BJ (cell line): Measurements from ENCODE around the gene DDAH1. TPM values are rescaled to one million over a fixed set of nuclear protein-coding genes. Genes with fewer than 3 reads are reported as not detected.

Experiments
- CTCF ChIA-PET: fragments of 350-600 bp; formaldehyde crosslinking; extraction: SDS; loops from one replicate; lab custom pipeline; 2021; ENCODE audit warnings: antibody characterized with exemption, inconsistent platforms; lab: Yijun Ruan, JAX
- POLR2A ChIA-PET: fragments of 300-600 bp; sonication (Branson Sonifier 250); formaldehyde crosslinking; extraction: SDS; loops from one replicate; lab custom pipeline; 2021; ENCODE audit warnings: antibody characterized with exemption; lab: Charles Lee
- DNase-seq: peaks from one replicate; pipeline ENCODE4 v3.0.0-alpha.2; 2011; ENCODE audit warnings: low read depth
- H3K27me3 ChIP-seq: 2 replicates; pipeline ENCODE4 v1.6.0; 2011; ENCODE audit warnings: low read length; ENCODE audit not compliant: control insufficient read depth, insufficient read depth
- H3K36me3 ChIP-seq: 2 replicates; pipeline ENCODE4 v1.5.1; 2011; ENCODE audit warnings: low read length; ENCODE audit not compliant: control insufficient read depth, insufficient read depth
- H3K4me3 ChIP-seq: 2 replicates; pipeline ENCODE4 v1.5.1; 2011; ENCODE audit warnings: low read depth, mild to moderate bottlenecking, control low read depth, low read length
- CTCF ChIP-seq: IDR thresholded peaks from 2 replicates; pipeline ENCODE4 v1.5.1; 2011; ENCODE audit warnings: low read depth, mild to moderate bottlenecking, control low read depth, inconsistent platforms, low read length, moderate library complexity; ENCODE audit not compliant: insufficient read depth
- polyA plus RNA-seq: library from polyadenylated mRNA; depleted of rRNA; stranded (reverse); fragments of >200 nt; gene quantifications from 2 replicates; pipeline ENCODE4 v1.2.3, GENCODE V29; 2011

DDAH1 gene
- polyA plus RNA-seq, 1 experiment, result 244 TPM

GRCh38 chr1:85361606-85362296 lies 103.2 kb downstream of the DDAH1 start:
- no peak for DNase-seq
- POLR2A ChIA-PET, result interaction anchor here (0.6 kb wide), 1 partner anchor 72 kb away, joined by 3 read pairs; no protein-coding TSS in a partner anchor
- no peak for TF ChIP-seq CTCF
- CTCF ChIA-PET, result interaction anchor here (1.2 to 1.3 kb wide), 2 partner anchors 16 to 53 kb away, joined by 3 to 6 read pairs; no protein-coding TSS in a partner anchor
- Histone ChIP-seq H3K27me3 (no peaks in the 10 kb centered on the region), H3K4me3 (no peak overlapping the region), H3K36me3 (peaks cover 2% of the 10 kb centered on the region; the same call in 1 of the 2 replicates)

- ChIA-PET POLR2A (interaction anchor here (0.6 kb wide), 1 partner anchor 73 kb away, joined by 3 read pairs; no protein-coding TSS in a partner anchor), CTCF (interaction anchor here (1.3 kb wide), 1 partner anchor 52 kb away, joined by 6 read pairs; no protein-coding TSS in a partner anchor)
- Histone ChIP-seq H3K36me3 (peaks cover 2% of the 10 kb centered on the region; the same call in 1 of the 2 replicates), H3K27me3 (no peaks in the 10 kb centered on the region), H3K4me3 (no peak overlapping the region)
- TF ChIP-seq CTCF, result no peak
- peak; percentile 55 for DNase-seq
Observed at GRCh38 chr1:85360730-85361493, 104.0 kb downstream of the DDAH1 start.

DNA sequence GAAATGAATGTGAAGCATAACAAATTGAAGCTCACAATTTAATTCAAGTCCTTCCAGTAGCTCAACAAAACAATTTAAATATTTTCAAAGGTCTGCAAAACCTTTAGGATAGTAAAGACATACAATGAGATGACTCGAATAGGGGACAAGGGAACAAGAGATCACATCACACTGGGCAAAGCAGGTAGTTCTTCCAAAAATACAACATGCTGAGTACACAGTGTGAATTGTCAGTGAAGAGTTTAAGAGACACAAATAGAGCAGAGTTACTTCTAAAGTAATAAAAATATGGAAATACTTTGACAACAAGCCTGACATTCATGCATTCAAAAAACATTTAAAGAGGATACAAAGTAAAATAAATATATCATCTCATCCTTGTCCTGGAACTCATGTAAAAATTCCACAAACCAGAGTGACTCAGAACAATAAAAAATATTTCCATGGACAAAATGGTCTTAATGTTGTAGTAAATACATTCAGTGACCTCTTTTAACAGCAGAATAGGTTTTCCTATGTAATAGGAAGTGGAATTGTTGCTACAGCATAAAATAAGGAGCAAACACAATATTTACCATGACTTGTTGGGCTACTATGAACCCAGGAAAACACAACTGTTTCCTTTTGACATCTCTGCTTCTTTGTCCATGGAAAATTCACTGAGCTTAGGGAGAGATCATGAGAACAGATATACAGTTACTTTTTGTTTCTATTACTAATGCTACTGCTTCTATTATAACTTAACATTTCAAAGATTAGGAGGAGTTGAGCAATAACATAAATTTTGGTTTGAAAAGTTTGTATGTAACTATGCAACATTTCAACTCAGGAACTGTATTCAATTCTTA lies 104.9 kb downstream of the DDAH1 start:
- no peak overlapping the region; the same call in 1 of the 2 replicates for H3K4me3 ChIP-seq
- DNase-seq, result peak; percentile 75
- H3K36me3 ChIP-seq, result peaks cover 2% of the 10 kb centered on the region; the same call in 1 of the 2 replicates
- POLR2A ChIA-PET, result no interaction called here
- TF ChIP-seq CTCF, result no peak
- H3K27me3 ChIP-seq, result no peaks in the 10 kb centered on the region
- CTCF ChIA-PET, result no interaction called here

DNA sequence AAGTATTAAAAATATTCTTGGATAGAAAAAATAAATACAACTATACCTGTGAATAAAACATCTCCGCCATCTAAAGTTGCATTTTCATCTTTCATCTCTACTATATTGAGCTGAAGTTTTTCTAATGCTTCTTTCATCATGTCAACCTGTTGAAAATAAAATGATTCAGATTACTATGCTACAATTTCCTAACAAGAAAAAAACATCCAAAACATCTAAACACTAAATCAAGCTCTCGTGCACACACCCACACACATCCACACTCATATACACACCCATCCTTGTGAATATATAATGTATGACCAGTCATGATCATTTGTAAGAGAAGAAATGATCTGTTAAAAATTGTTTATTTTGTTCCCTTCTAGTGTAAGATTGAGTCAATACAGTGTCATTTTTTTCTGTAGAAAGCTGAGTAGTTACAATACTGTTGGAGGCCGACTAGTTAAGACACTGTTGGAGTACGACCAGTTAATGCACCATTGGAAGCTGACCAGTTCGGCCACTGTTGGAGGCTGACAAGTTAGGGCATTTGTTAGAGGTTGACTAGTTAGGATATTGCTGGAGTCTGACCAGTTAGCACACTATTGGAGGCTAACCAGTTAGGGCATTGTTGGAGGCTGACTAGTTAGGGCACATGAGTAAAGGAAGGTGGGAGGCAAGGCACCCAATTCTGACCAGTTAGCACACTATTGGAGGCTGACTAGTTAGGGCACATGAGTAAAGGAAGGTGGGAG lies 106.1 kb downstream of the DDAH1 start:
- no peak overlapping the region for H3K4me3 ChIP-seq
- no peak for DNase-seq
- H3K36me3 ChIP-seq, result peaks cover 2% of the 10 kb centered on the region; the same call in 1 of the 2 replicates
- CTCF ChIA-PET, result no interaction called here
- no peaks in the 10 kb centered on the region for H3K27me3 ChIP-seq
- POLR2A ChIA-PET, result no interaction called here
- TF ChIP-seq CTCF, result no peak
